ENCODE measurements around the gene C17orf67.

Gene C17orf67

DNA sequence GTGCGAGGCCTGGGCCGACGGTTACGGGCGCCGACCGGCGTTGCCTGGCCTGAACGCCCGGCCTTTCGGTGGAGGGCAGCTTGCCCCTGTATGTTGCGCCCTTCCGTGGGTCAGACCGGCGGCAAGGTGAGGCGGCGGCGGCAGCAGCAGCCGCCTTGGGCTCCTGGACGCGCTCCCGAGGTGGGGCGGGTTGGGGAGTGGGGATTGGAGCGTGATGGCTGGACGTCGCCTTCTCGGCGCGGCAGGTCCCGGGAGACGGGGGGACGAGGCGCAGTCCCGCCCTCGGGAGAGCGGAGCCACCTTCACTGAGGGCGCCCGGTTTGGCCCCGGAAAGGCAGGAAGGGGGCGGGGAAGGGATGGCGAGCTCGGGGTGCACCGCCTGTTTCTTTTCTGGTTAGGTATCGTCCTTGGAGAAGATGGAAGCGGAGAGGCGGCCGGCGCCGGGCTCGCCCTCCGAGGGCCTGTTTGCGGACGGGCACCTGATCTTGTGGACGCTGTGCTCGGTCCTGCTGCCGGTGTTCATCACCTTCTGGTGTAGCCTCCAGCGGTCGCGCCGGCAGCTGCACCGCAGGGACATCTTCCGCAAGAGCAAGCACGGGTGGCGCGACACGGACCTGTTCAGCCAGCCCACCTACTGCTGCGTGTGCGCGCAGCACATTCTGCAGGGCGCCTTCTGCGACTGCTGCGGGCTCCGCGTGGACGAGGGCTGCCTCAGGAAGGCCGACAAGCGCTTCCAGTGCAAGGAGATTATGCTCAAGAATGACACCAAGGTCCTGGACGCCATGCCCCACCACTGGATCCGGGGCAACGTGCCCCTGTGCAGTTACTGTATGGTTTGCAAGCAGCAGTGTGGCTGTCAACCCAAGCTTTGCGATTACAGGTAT lies 902 bp upstream of the C17orf67 start:
- peak; percentile 61 for DNase-seq (ENCODE audit: low spot score)
- no peak for TF ChIP-seq CTCF (IDR thresholded peaks at IDR 0.05; ENCODE audit: extremely low read depth, missing control alignments)

DNA sequence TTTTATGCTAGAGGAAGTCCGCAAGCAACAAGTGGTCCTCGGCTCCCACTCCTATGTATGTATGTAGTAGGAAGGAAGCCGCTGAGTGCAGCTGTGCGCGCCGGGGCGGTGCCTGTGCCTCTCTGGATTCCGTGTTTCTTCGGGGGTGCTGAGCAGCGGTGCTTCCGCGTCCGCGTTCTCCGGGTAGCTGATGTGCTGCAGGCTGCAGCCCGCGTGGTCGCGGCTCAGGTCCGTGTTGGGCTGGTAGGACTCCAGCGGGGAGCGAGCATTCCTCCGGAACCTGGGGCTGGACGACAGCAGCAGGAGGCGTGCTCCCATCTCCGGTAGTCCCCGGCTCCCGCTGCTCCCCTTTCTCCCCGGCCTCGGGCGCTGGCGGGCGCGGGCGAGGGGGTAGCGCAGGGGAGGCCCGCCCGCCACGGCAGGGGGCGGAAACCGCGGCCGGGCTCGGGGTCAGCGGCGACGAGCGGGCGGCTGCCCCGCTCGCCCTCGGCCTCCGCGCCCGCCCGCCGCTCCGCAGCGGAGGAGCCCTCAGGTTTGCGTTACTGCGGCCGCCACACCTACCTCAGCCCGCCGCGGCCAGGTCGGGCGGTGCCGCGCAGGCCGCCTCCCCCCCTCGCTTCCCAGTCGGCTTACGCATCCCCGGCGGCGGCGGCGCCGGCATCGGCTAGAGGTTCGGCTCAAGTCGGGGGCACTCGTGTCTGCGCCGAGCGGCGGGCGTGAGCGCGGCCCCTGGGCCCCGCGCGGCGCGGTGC lies 487 bp downstream of the C17orf67 start:
- DNase-seq (ENCODE audit: low spot score) = peak; percentile 85

GRCh38 chr17:56832446-56832845 lies 1.3 kb downstream of the C17orf67 start:
- DNase-seq (ENCODE audit: low spot score) = no peak
- TF ChIP-seq CTCF (IDR thresholded peaks at IDR 0.05; ENCODE audit: extremely low read depth, missing control alignments) = no peak

More for the DNA sequence above, 487 bp downstream of the C17orf67 start:
- no peak for TF ChIP-seq CTCF (IDR thresholded peaks at IDR 0.05; ENCODE audit: extremely low read depth, missing control alignments)

DNA sequence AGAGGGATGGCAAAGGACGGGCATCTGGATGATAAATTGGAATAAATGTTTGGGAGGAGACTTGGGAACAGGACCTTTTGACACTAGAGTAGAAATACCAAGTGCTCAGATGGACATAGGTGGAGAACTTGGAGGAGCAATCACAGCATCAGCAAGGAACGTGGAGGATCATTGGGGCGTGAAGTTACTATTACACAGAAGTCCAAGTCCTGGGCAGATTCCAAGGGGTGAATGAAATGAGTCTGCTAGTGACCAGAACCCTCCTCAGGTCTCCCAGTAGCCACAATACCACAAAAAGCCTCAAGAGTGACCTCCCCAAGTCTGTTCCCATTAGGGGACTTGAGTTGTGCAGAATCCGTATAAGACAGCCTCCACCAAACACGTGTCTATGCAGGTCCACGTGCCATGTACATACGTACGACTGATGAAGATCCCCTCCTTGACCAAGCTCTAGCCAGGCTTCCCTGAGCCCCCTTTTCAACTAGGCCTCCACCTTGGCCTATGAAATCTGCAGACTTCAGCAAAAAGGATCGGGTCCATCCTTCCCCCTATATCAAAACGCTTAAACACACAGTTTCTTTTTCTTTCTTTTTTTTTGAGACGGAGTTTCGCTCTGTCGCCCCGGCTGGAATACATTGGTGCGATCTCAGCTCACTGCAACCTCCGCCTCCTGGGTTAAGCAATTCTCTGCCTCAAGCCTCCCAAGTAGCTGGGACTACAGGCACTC lies 2.2 kb downstream of the C17orf67 start:
- no peak for DNase-seq (ENCODE audit: low spot score)
- no peak for TF ChIP-seq CTCF (IDR thresholded peaks at IDR 0.05; ENCODE audit: extremely low read depth, missing control alignments)

- no peak for DNase-seq (ENCODE audit: low spot score)
- no peak for TF ChIP-seq CTCF (IDR thresholded peaks at IDR 0.05; ENCODE audit: extremely low read depth, missing control alignments)
Observed at GRCh38 chr17:56830726-56831368, 2.9 kb downstream of the C17orf67 start.

DNA sequence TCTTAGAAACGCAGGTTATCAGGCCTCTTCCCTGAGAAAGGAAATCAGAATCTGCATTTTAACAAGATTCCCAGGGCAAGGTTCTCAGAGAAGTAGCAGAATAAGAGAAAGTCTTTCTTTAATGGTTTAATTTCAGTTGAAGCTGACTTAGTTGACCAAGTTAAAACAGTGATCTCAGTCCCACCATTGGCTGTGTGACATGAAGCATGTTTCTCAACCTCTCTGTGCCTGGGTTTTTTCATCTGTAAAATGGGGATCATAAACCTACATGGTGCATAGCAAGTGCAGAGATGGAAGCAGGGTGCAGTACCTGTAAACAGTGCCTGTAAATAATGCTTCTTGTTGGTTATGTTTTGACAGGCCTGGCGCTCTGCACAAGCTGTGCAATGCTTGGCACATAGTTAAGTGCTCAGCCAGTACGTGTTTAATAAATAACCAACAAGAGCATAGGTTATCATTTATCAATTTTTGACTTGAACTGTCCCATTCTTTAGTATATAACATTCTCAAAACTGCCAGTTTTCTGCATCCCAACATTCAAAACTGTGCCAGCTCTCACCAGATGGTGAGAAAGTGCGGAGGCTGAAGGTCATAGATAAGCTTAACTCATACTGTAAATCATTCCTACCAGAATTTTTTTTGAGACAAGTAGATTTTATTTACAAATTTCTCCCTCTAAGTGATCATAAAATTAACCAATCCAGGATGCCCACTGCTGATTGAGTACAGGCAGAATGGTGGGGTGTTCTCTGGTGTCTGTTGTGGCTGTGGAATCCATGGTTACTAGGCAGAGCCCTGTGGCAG lies 6.9 kb downstream of the C17orf67 start:
- TF ChIP-seq CTCF (IDR thresholded peaks at IDR 0.05; ENCODE audit: extremely low read depth, missing control alignments) = no peak
- DNase-seq (ENCODE audit: low spot score) = no peak
